OCI-LY3 (cell line): Measurements from ENCODE around the gene ST6GALNAC5.

ENCODE experiments used
- CTCF ChIP-seq: fragments of 200-600, 300-600 bp; sonication (generic); IDR thresholded peaks from 2 replicates; pipeline ENCODE4 v1.5.1; 2014; ENCODE audit warnings: antibody characterized with exemption, low read length, low read depth
- EZH2phosphoT487 ChIP-seq: fragments of 200-600 bp; shearing (Covaris generic); IDR thresholded peaks from 2 replicates; pipeline ENCODE4 v1.6.1; 2018; ENCODE audit warnings: antibody characterized with exemption, mixed run types, low read depth

GRCh38 chr1:76866566-76866965 lies 714 bp upstream of the ST6GALNAC5 start:
- TF ChIP-seq EZH2phosphoT487: no peak
- no peak for TF ChIP-seq CTCF
